Liver (tissue), 9 donors: Measurements from ENCODE around the gene PKD1L1. TPM values are rescaled to one million over a fixed set of nuclear protein-coding genes. Genes with fewer than 3 reads are reported as not detected.

ENCODE experiments used
- DNase-seq: peaks from one replicate; pipeline ENCODE4 v3.0.0-alpha.2; 2017; ENCODE audit warnings: low spot score
- H3K27ac ChIP-seq, 2 donors: one replicate each; pipeline ENCODE4 v1.7.0; 2013; ENCODE audit warnings: inconsistent platforms in 2 of 2, low read length in 2 of 2, control low read depth in 1 of 2, low read depth in 1 of 2, mild to moderate bottlenecking in 1 of 2
- H3K27me3 ChIP-seq, 4 donors: one replicate each; pipeline versions ENCODE4 v1.6.1 to v1.7.0; 2013; ENCODE audit warnings: low read length in 3 of 4, inconsistent platforms in 1 of 4, mild to moderate bottlenecking in 1 of 4, moderate library complexity in 1 of 4; ENCODE audit not compliant: control insufficient read depth in 4 of 4, insufficient read depth in 4 of 4
- H3K36me3 ChIP-seq, 4 donors: one replicate each; pipeline versions ENCODE4 v1.6.1 to v1.7.0; 2013; ENCODE audit warnings: low read length in 3 of 4, mild to moderate bottlenecking in 3 of 4, low read depth in 1 of 4, moderate library complexity in 1 of 4; ENCODE audit not compliant: control insufficient read depth in 4 of 4, insufficient read depth in 3 of 4
- H3K4me1 ChIP-seq, 4 donors: one replicate each; pipeline versions ENCODE4 v1.6.1 to v1.7.0; 2013; ENCODE audit warnings: low read length in 3 of 4, mild to moderate bottlenecking in 3 of 4, moderate library complexity in 1 of 4; ENCODE audit not compliant: control insufficient read depth in 4 of 4, insufficient read depth in 4 of 4
- H3K4me3 ChIP-seq, 3 donors: one replicate each; pipeline versions ENCODE4 v1.6.1 to v1.7.0; 2013; ENCODE audit warnings: low read length in 3 of 3, control low read depth in 1 of 3, low read depth in 1 of 3, mild to moderate bottlenecking in 1 of 3
- H3K9ac ChIP-seq, 2 donors: one replicate each; pipeline ENCODE4 v1.7.0; 2013; ENCODE audit warnings: low read length in 2 of 2, mild to moderate bottlenecking in 2 of 2, moderate library complexity in 2 of 2, control low read depth in 1 of 2, low read depth in 1 of 2
- H3K9me3 ChIP-seq, 4 donors: one replicate each; pipeline versions ENCODE4 v1.6.1 to v1.7.0; 2013; ENCODE audit warnings: low read length in 3 of 4; ENCODE audit not compliant: control insufficient read depth in 4 of 4
- EGR1 ChIP-seq, 2 donors: IDR thresholded peaks; 2 replicates each; pipeline ENCODE4 v1.6.1; 2016 to 2018; ENCODE audit warnings: antibody characterized with exemption in 2 of 2, low read depth in 2 of 2
- FOXA1 ChIP-seq: IDR thresholded peaks from 2 replicates; pipeline ENCODE4 v1.6.1; 2016; ENCODE audit warnings: antibody characterized with exemption
- FOXA2 ChIP-seq: IDR thresholded peaks from 2 replicates; pipeline ENCODE4 v1.6.1; 2016; ENCODE audit warnings: antibody characterized with exemption
- GABPA ChIP-seq, 2 donors: IDR thresholded peaks in 1 of 2; conservative IDR thresholded peaks in 1 of 2; 2 replicates each; pipeline ENCODE4 v1.6.1; 2016; ENCODE audit warnings: antibody characterized with exemption in 2 of 2, mild to moderate bottlenecking in 1 of 2, moderate library complexity in 1 of 2
- HNF4A ChIP-seq, 2 donors: conservative IDR thresholded peaks; 2 replicates each; pipeline ENCODE4 v1.6.1; 2016; ENCODE audit warnings: antibody characterized with exemption in 2 of 2, mild to moderate bottlenecking in 2 of 2
- HNF4G ChIP-seq: IDR thresholded peaks from 2 replicates; pipeline ENCODE4 v1.6.1; 2016; ENCODE audit warnings: antibody characterized with exemption
- JUND ChIP-seq, 2 donors: IDR thresholded peaks; 2 replicates each; pipeline ENCODE4 v1.6.1; 2016; ENCODE audit warnings: antibody characterized with exemption in 2 of 2
- NR2F2 ChIP-seq: IDR thresholded peaks from 2 replicates; pipeline ENCODE4 v1.6.1; 2016; ENCODE audit warnings: antibody characterized with exemption
- RAD21 ChIP-seq, 2 donors: IDR thresholded peaks; 2 replicates each; pipeline ENCODE4 v1.6.1; 2016; ENCODE audit warnings: antibody characterized with exemption in 2 of 2, mild to moderate bottlenecking in 2 of 2
- SP1 ChIP-seq: IDR thresholded peaks from 2 replicates; pipeline ENCODE4 v1.6.1; 2018; ENCODE audit warnings: antibody characterized with exemption, mild to moderate bottlenecking
- TAF1 ChIP-seq: conservative IDR thresholded peaks from 2 replicates; pipeline ENCODE4 v1.6.1; 2016; ENCODE audit warnings: antibody characterized with exemption, mild to moderate bottlenecking
- YY1 ChIP-seq: IDR thresholded peaks from 2 replicates; pipeline ENCODE4 v1.6.1; 2016; ENCODE audit warnings: antibody characterized with exemption, mild to moderate bottlenecking
- WGBS: extraction: QIAGEN DNeasy Blood & Tissue Kit; methylation state at CpG from one replicate; pipeline ENCODE4 v1.1.7; 2013; 5-methylcytosine and 5-hydroxymethylcytosine counted together
- polyA plus RNA-seq, 2 donors: library from polyadenylated mRNA; stranded (reverse) in 1 of 2; unstranded in 1 of 2; fragments of 200-250 nt in 1 of 2; fragments of >200 nt in 1 of 2; fragmentation: Nextera tagmentation in 1 of 2; extraction: Ambion mirVana in 1 of 2; gene quantifications; one replicate each; pipeline versions ENCODE4 v1.2.1 to v1.2.3, GENCODE V29; 2013 to 2015
- total RNA-seq, 2 donors: library from RNA; depleted of rRNA; stranded (reverse); fragments of >200 nt; gene quantifications; one replicate each; pipeline ENCODE4 v1.2.3, GENCODE V29; 2014
- TF ChIP-seq, protein P1 (sequence below): IDR thresholded peaks from 2 replicates; pipeline ENCODE4 v1.6.1; 2016; ENCODE audit warnings: antibody characterized with exemption
- TF ChIP-seq, protein P2 (sequence below): fragments of 150-350 bp; IDR thresholded peaks from 2 replicates; pipeline ENCODE4 v1.5.1; 2017; ENCODE audit warnings: improper control_type of control experiment, low read depth, low read length; ENCODE audit not compliant: missing input control
- TF ChIP-seq, protein P3 (sequence below): IDR thresholded peaks from 2 replicates; pipeline ENCODE4 v1.6.1; 2016; ENCODE audit warnings: antibody characterized with exemption, mild to moderate bottlenecking
- TF ChIP-seq, protein P4 (sequence below): IDR thresholded peaks from 2 replicates; pipeline ENCODE4 v1.6.1; 2016; ENCODE audit warnings: antibody characterized with exemption
- TF ChIP-seq, protein P5 (sequence below): IDR thresholded peaks from 2 replicates; pipeline ENCODE4 v1.6.1; 2016; ENCODE audit warnings: antibody characterized with exemption
- donor health status: healthy.
- donor health status: healthy.
- donor health status: healthy.
- donor health status: healthy.
- donor health status: healthy.

PKD1L1 gene
- total and polyA plus RNA-seq, 4 donors = 0.08 to 0.25 (median 0.11) TPM

DNA sequence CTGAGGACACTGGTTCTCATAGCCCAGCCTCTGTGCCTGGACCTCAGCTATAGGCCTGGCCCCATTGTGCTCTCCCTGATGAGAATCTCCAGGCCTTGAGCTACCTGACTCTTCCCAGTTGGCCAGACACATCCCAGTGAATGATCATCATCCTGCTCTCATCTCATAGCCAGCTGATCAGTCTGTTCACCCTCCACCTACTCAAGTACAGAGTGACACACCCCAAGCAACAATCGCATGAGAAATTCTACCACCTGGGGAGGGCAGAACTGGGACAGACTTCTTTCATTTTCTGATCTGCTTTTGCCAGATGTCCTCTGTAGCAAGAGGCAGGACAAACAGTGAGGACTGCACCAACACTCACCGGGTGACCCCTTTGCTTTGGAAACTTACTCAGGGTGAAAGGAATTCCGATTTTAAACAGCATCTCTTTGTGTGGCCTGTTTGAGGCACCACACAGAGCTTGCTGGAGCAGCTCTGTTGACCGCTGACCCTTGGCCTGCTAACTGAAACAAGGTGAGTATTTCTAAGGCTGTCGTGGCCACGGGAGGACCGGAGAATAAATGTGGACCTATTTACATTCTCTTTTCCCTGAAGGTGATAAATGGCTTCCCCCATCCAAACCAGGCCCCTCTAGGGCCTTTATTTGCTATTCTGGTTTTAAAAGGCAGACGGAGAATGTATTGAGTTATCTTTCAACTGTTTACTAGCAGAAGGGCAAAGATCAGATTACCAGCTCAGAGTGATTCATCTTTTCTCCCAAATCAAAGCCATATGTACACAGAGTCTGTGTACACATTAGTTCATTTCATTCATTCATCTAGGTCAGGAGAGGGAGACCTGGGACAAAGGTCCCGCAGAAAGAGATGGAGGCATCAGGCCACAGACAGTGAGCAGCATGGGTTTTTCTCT lies 184.9 kb downstream of the PKD1L1 start (continued):
- TF ChIP-seq, protein P1, sequence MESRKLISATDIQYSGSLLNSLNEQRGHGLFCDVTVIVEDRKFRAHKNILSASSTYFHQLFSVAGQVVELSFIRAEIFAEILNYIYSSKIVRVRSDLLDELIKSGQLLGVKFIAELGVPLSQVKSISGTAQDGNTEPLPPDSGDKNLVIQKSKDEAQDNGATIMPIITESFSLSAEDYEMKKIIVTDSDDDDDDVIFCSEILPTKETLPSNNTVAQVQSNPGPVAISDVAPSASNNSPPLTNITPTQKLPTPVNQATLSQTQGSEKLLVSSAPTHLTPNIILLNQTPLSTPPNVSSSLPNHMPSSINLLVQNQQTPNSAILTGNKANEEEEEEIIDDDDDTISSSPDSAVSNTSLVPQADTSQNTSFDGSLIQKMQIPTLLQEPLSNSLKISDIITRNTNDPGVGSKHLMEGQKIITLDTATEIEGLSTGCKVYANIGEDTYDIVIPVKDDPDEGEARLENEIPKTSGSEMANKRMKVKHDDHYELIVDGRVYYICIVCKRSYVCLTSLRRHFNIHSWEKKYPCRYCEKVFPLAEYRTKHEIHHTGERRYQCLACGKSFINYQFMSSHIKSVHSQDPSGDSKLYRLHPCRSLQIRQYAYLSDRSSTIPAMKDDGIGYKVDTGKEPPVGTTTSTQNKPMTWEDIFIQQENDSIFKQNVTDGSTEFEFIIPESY = peak; percentile 76
- TF ChIP-seq NR2F2 (peak; percentile 89), GABPA (IDR thresholded peaks at IDR 0.05 in 1 of 2, conservative IDR thresholded peaks at IDR 0.05 in 1 of 2) (no peak), RAD21 (IDR thresholded peaks at IDR 0.05) (peak in 1 of 2 donors; percentile 61), JUND (IDR thresholded peaks at IDR 0.05) (peak; percentile 96 to 98), EGR1 (IDR thresholded peaks at IDR 0.05; ENCODE audit: low read depth in 2 of 2) (peak; percentile 17 to 44), FOXA2 (peak; percentile 99), SP1 (peak; percentile 97), FOXA1 (peak; percentile 99)
- TF ChIP-seq, protein P2, sequence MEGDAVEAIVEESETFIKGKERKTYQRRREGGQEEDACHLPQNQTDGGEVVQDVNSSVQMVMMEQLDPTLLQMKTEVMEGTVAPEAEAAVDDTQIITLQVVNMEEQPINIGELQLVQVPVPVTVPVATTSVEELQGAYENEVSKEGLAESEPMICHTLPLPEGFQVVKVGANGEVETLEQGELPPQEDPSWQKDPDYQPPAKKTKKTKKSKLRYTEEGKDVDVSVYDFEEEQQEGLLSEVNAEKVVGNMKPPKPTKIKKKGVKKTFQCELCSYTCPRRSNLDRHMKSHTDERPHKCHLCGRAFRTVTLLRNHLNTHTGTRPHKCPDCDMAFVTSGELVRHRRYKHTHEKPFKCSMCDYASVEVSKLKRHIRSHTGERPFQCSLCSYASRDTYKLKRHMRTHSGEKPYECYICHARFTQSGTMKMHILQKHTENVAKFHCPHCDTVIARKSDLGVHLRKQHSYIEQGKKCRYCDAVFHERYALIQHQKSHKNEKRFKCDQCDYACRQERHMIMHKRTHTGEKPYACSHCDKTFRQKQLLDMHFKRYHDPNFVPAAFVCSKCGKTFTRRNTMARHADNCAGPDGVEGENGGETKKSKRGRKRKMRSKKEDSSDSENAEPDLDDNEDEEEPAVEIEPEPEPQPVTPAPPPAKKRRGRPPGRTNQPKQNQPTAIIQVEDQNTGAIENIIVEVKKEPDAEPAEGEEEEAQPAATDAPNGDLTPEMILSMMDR = no peak

DNA sequence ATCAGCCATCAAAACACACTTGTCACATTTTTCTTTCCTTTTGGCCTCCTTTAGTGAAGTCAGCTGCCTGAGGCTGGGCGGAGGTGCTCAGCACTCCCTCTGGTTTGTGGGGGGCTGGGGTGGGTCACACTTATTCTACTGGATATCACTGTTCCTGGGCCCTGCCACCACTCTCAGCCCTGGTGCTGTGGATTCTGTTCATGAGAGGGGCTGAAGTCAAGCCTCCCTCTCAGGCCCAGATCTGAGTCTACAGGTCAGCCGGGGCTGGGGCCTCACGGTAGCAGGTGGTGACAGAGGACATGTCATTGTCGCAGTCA lies 185.6 kb downstream of the PKD1L1 start:
- Histone ChIP-seq H3K4me3 (no peak overlapping the region), H3K36me3 (no peaks in the 10 kb centered on the region), H3K4me1 (peaks cover 4 to 22% (median 7%) of the 10 kb centered on the region in 4 donors), H3K9ac (no peak overlapping the region), H3K27me3 (no peaks in the 10 kb centered on the region), H3K27ac (peak overlapping the region; percentile 84 to 89), H3K9me3 (no peaks in the 10 kb centered on the region)
- no peak for DNase-seq
- TF ChIP-seq SP1 = no peak
- TF ChIP-seq, protein P3, sequence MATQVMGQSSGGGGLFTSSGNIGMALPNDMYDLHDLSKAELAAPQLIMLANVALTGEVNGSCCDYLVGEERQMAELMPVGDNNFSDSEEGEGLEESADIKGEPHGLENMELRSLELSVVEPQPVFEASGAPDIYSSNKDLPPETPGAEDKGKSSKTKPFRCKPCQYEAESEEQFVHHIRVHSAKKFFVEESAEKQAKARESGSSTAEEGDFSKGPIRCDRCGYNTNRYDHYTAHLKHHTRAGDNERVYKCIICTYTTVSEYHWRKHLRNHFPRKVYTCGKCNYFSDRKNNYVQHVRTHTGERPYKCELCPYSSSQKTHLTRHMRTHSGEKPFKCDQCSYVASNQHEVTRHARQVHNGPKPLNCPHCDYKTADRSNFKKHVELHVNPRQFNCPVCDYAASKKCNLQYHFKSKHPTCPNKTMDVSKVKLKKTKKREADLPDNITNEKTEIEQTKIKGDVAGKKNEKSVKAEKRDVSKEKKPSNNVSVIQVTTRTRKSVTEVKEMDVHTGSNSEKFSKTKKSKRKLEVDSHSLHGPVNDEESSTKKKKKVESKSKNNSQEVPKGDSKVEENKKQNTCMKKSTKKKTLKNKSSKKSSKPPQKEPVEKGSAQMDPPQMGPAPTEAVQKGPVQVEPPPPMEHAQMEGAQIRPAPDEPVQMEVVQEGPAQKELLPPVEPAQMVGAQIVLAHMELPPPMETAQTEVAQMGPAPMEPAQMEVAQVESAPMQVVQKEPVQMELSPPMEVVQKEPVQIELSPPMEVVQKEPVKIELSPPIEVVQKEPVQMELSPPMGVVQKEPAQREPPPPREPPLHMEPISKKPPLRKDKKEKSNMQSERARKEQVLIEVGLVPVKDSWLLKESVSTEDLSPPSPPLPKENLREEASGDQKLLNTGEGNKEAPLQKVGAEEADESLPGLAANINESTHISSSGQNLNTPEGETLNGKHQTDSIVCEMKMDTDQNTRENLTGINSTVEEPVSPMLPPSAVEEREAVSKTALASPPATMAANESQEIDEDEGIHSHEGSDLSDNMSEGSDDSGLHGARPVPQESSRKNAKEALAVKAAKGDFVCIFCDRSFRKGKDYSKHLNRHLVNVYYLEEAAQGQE = no peak
- 84% methylated on average over 4 of the region's 4 CpGs for WGBS

DNA sequence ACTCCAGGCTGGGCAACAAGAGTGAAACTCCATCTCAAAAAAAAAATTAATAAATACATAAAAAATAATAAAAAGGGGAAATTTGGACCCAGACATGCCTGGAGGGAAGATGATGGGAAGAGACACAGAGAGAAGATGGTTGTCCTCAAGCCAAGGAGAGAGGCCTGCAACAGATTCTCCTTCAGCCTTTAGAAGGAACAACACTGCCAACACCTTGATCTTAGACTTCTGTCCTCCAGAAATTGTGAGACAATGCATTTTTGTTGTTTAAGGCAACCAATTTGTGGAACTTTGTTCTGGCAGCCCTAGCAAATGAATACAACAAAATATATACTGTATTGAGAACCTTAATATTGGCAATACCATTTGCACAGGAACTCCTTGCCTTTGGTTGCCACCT lies 186.1 kb downstream of the PKD1L1 start:
- TF ChIP-seq GABPA (IDR thresholded peaks at IDR 0.05 in 1 of 2, conservative IDR thresholded peaks at IDR 0.05 in 1 of 2) = no peak
- TF ChIP-seq HNF4G = no peak
- TF ChIP-seq, protein P1 = no peak
- TF ChIP-seq, protein P4, sequence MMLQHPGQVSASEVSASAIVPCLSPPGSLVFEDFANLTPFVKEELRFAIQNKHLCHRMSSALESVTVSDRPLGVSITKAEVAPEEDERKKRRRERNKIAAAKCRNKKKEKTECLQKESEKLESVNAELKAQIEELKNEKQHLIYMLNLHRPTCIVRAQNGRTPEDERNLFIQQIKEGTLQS = no peak
- TF ChIP-seq YY1 = no peak
- no peak for TF ChIP-seq RAD21 (IDR thresholded peaks at IDR 0.05)
- no peak for TF ChIP-seq HNF4A (conservative IDR thresholded peaks at IDR 0.05)
- TF ChIP-seq TAF1 = no peak
- TF ChIP-seq, protein P2 = no peak
- TF ChIP-seq SP1 = no peak
- TF ChIP-seq, protein P5, sequence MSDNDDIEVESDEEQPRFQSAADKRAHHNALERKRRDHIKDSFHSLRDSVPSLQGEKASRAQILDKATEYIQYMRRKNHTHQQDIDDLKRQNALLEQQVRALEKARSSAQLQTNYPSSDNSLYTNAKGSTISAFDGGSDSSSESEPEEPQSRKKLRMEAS = no peak
- Histone ChIP-seq H3K9ac (no peak overlapping the region), H3K4me1 (peaks cover 4 to 22% (median 7%) of the 10 kb centered on the region in 4 donors), H3K9me3 (no peaks in the 10 kb centered on the region), H3K36me3 (no peaks in the 10 kb centered on the region), H3K27me3 (no peaks in the 10 kb centered on the region), H3K27ac (peak overlapping the region; percentile 84 to 89), H3K4me3 (no peak overlapping the region)
- DNase-seq = no peak
